HepG2 (cell line): Measurements from ENCODE around the gene MS4A6A. TPM values are rescaled to one million over a fixed set of nuclear protein-coding genes. Genes with fewer than 3 reads are reported as not detected.

Experiments
- ATAC-seq: fragments of 200-7000 bp; cut with Tn5 transposase; 3 replicates; pipeline ENCODE4 v1.9.1; 2020; ENCODE audit warnings: mild to moderate bottlenecking, moderate library complexity
- BruUV-seq: library from RNA; stranded (reverse); fragments of 400-500 nt; replicated peaks from 2 replicates; lab custom pipeline; 2021; lab: Mats Ljungman, UMichigan
- CTCF ChIA-PET: fragments of 300-600 bp; formaldehyde crosslinking; extraction: SDS; loops from one replicate; lab custom pipeline; 2021; ENCODE audit warnings: low total read pairs, inconsistent platforms, low intra/inter-chr PET ratio; lab: Yijun Ruan, JAX
- POLR2A ChIA-PET: fragments of 350-600 bp; sonication (Branson Sonifier 250); formaldehyde crosslinking; loops from one replicate; lab custom pipeline; 2020; ENCODE audit warnings: antibody characterized with exemption, inconsistent platforms; lab: Yijun Ruan, JAX
- DNase-seq: peaks from one replicate; pipeline ENCODE4 v3.0.0-alpha.2; 2015; ENCODE audit warnings: low spot score
- FAIRE-seq: peaks from 3 replicates; lab custom pipeline; 2011; peaks lifted over from hg19 to GRCh38; lab: Jason Lieb, UNC
- H2AFZ ChIP-seq: one replicate; pipeline ENCODE4 v1.6.1; 2011; ENCODE audit warnings: low read length, inconsistent platforms
- H3K27ac ChIP-seq: fragments of 300-600 bp; 3 replicates; pipeline ENCODE4 v1.8.0; 2011; ENCODE audit warnings: mixed run types, mild to moderate bottlenecking, mixed read lengths, low read length, inconsistent platforms; ENCODE audit not compliant: insufficient read depth; ENCODE audit errors: extremely low read length
- H3K27me3 ChIP-seq, 2 experiments: fragments of 200-600 bp in 1 of 2; 2 replicates in 1 of 2; 3 replicates in 1 of 2; pipeline versions ENCODE4 v1.6.0 to v1.8.0; 2011; ENCODE audit warnings: low read length in 2 of 2, mild to moderate bottlenecking in 2 of 2, moderate library complexity in 2 of 2, inconsistent platforms in 1 of 2; ENCODE audit not compliant: insufficient read depth in 2 of 2, control insufficient read depth in 1 of 2
- H3K36me3 ChIP-seq, 2 experiments: fragments of 200-600 bp in 1 of 2; replicated peaks in 1 of 2; 2 replicates in 1 of 2; 3 replicates in 1 of 2; pipeline versions ENCODE4 v1.5.1 to v1.8.0; 2011; ENCODE audit warnings: low read length in 2 of 2, inconsistent platforms in 1 of 2; ENCODE audit not compliant: insufficient read depth in 2 of 2, control insufficient read depth in 1 of 2
- H3K4me1 ChIP-seq: 2 replicates; pipeline ENCODE4 v1.5.1; 2012; ENCODE audit warnings: low read length, inconsistent platforms; ENCODE audit not compliant: insufficient read depth
- H3K4me2 ChIP-seq: 2 replicates; pipeline ENCODE4 v1.6.0; 2011; ENCODE audit warnings: low read depth, low read length, inconsistent platforms
- H3K4me3 ChIP-seq, 3 experiments: fragments of 200-600 bp in 1 of 3; sonication (generic), shearing (Covaris generic) in 1 of 3; replicated peaks in 1 of 3; 2 replicates each; pipeline ENCODE4 v1.5.1; 2011 to 2016; ENCODE audit warnings: low read length in 3 of 3, inconsistent platforms in 2 of 3, low read depth in 2 of 3, mild to moderate bottlenecking in 2 of 3, control low read depth in 1 of 3, mixed read lengths in 1 of 3; ENCODE audit not compliant: insufficient read depth in 1 of 3
- H3K79me2 ChIP-seq: one replicate; pipeline ENCODE4 v1.6.1; 2011; ENCODE audit warnings: low read length, inconsistent platforms; ENCODE audit not compliant: insufficient read depth
- H3K9ac ChIP-seq: 2 replicates; pipeline ENCODE4 v1.6.0; 2011; ENCODE audit warnings: mild to moderate bottlenecking, low read depth, low read length, inconsistent platforms; ENCODE audit not compliant: insufficient read depth
- H3K9me3 ChIP-seq: 2 replicates; pipeline ENCODE4 v1.5.1; 2012; ENCODE audit warnings: mild to moderate bottlenecking, low read length
- H4K20me1 ChIP-seq: 2 replicates; pipeline ENCODE4 v1.6.0; 2011; ENCODE audit warnings: inconsistent platforms, mild to moderate bottlenecking, low read length, moderate library complexity; ENCODE audit not compliant: insufficient read depth
- ARID4A ChIP-seq: sonication (generic); formaldehyde crosslinking; IDR thresholded peaks from 2 replicates; pipeline ENCODE4 v1.5.0; 2020; ENCODE audit warnings: mild to moderate bottlenecking, missing genetic modification reagents, borderline replicate concordance
- ARNT2 ChIP-seq: sonication (generic); formaldehyde crosslinking; IDR thresholded peaks from 2 replicates; pipeline ENCODE4 v1.8.0; 2022; ENCODE audit warnings: mild to moderate bottlenecking, low read depth, missing genetic modification reagents, moderate library complexity
- HNRNPUL1 ChIP-seq: fragments of 200-400 bp; formaldehyde crosslinking; IDR thresholded peaks from 2 replicates; pipeline ENCODE4 v1.6.1; 2017; ENCODE audit warnings: low read depth, mild to moderate bottlenecking, low read length, moderate library complexity
- KDM5A ChIP-seq: fragments of 200-600 bp; sonication (generic); IDR thresholded peaks from 2 replicates; pipeline ENCODE4 v1.7.0; 2018; ENCODE audit warnings: antibody characterized with exemption, mild to moderate bottlenecking, low read length, borderline replicate concordance
- KLF16 ChIP-seq, 2 experiments: sonication (generic) in 1 of 2; formaldehyde crosslinking in 1 of 2; IDR thresholded peaks; 2 replicates each; pipeline versions ENCODE4 v1.6.1 to v1.8.0; 2016 to 2023; ENCODE audit warnings: missing genetic modification reagents in 2 of 2, missing compliant biosample characterization in 1 of 2
- MBD4 ChIP-seq: IDR thresholded peaks from 2 replicates; pipeline ENCODE4 v1.6.1; 2012; ENCODE audit warnings: low read length, inconsistent platforms, borderline replicate concordance
- PRDM4 ChIP-seq: sonication (generic); formaldehyde crosslinking; IDR thresholded peaks from 2 replicates; pipeline ENCODE4 v1.9.0; 2021; ENCODE audit warnings: missing genetic modification reagents, borderline replicate concordance
- ZFP91 ChIP-seq: sonication (generic); formaldehyde crosslinking; IDR thresholded peaks from 2 replicates; pipeline ENCODE4 v1.9.0; 2022; ENCODE audit warnings: missing genetic modification reagents, mild to moderate bottlenecking, borderline replicate concordance
- ZNF503 ChIP-seq: sonication (generic); formaldehyde crosslinking; IDR thresholded peaks from 2 replicates; pipeline ENCODE4 v1.4.0; 2020; ENCODE audit warnings: missing genetic modification reagents
- ZNF768 ChIP-seq: sonication (generic); formaldehyde crosslinking; IDR thresholded peaks from 2 replicates; pipeline ENCODE4 v1.4.0; 2020; ENCODE audit warnings: missing genetic modification reagents
- WGBS: methylation state at CpG from one replicate; pipeline ENCODE4 v1.1.6; 2017; ENCODE audit warnings: low lambda C conversion rate; 5-methylcytosine and 5-hydroxymethylcytosine counted together
- in situ Hi-C: cut with HindIII; loops from 2 replicates; pipeline ENCODE4 v1.10.0; 2017; ENCODE audit warnings: low pct_unique_long_range_greater_than_20kb; ENCODE audit not compliant: extremely low pct_ligation_motif_present
- intact Hi-C: fragments of 100-400 bp; cut with micrococcal nuclease; formaldehyde crosslinking; loops from one replicate; pipeline ENCODE4 v1.10.0; 2022; ENCODE audit not compliant: unreplicated experiment
- polyA plus RNA-seq, 8 experiments: library from polyadenylated mRNA; depleted of rRNA in 3 of 8; stranded (reverse) in 7 of 8; unstranded in 1 of 8; fragments of >200 nt; fragmentation: Illumina TruSeq in 4 of 8; extraction: Trizol in 4 of 8; gene quantifications; 2 replicates each; pipeline versions ENCODE4 v1.2.1 to v1.2.3, GENCODE V29; 2011 to 2016; ENCODE audit warnings: low read depth in 4 of 8, missing spikeins in 1 of 8, mixed read lengths in 1 of 8; ENCODE audit not compliant: insufficient read depth in 1 of 8
- total RNA-seq, 5 experiments: library from RNA; depleted of rRNA; stranded (reverse); fragments of >200 nt; fragmentation: Illumina TruSeq; extraction: Trizol; gene quantifications; 2 replicates each; pipeline ENCODE4 v1.2.3, GENCODE V29; 2016; ENCODE audit warnings: low read depth in 1 of 5

Gene MS4A6A
- total and polyA plus RNA-seq, 2 of the 13 experiments (the other 11 are each of a cell fraction or from before 2014, with no cell fraction given): not detected

DNA sequence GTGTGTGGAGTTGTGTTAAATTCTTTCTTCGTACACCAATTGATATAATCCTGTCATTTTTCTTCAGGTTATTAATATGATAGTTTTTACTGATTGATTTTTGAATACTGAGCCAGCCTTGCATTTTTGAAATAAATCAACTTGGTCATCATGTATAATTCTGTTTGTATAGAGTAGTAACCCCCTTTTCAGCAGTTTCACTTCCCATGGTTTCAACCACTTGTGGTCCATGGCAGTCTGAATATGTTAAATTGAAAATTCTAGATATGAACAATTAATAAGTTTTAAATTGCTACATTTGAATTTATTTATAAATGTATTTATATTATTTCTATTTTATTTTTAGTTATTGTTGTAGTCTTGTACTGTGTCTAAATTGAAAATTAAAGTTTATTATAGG, 32.6 kb downstream of the MS4A6A start (continued):
- TF ChIP-seq ZNF503 (CRISPR knock-in tag) (no peak), ARNT2 (CRISPR knock-in tag) (no peak), PRDM4 (CRISPR knock-in tag) (no peak)

GRCh38 chr11:60145677-60146076, 37.2 kb downstream of the MS4A6A start:
- H3K27me3 ChIP-seq: no peaks in the 10 kb centered on the region
- no peak overlapping the region for H3K4me3 ChIP-seq
- FAIRE-seq (no peak), DNase-seq (no peak), ATAC-seq (no peak)
- H3K9me3 ChIP-seq: no peaks in the 10 kb centered on the region
- TF ChIP-seq HNRNPUL1 (no peak), MBD4 (no peak), ZNF768 (CRISPR knock-in tag) (no peak), ZFP91 (CRISPR knock-in tag) (no peak), ARID4A (CRISPR knock-in tag) (no peak), KLF16 (CRISPR knock-in tag; IDR thresholded peaks at IDR 0.05) (no peak), KDM5A (no peak)
- H3K4me2 ChIP-seq: no peak overlapping the region
- H3K79me2 ChIP-seq: no peaks in the 10 kb centered on the region
- WGBS: 18% methylated on average over 3 of the region's 3 CpGs
- no TSS peak for BruUV-seq
- intact Hi-C loops: no loop called here
- ChIA-PET POLR2A (no interaction called here), CTCF (no interaction called here)
- in situ Hi-C loops: no loop called here
- H3K9ac ChIP-seq: no peak overlapping the region
- H3K36me3 ChIP-seq: no peaks in the 10 kb centered on the region
- no peaks in the 10 kb centered on the region for H3K4me1 ChIP-seq
- H2AFZ ChIP-seq: no peak overlapping the region
- no peak overlapping the region for H3K27ac ChIP-seq
- no peaks in the 10 kb centered on the region for H4K20me1 ChIP-seq
